ENCODE results near the gene TMEM181. TPM values are rescaled to one million over a fixed set of nuclear protein-coding genes. Genes with fewer than 3 reads are reported as not detected.

Gene TMEM181
- total and polyA plus RNA-seq, 2 experiments from 2014 or later = 17.9 to 21.0 TPM

DNA sequence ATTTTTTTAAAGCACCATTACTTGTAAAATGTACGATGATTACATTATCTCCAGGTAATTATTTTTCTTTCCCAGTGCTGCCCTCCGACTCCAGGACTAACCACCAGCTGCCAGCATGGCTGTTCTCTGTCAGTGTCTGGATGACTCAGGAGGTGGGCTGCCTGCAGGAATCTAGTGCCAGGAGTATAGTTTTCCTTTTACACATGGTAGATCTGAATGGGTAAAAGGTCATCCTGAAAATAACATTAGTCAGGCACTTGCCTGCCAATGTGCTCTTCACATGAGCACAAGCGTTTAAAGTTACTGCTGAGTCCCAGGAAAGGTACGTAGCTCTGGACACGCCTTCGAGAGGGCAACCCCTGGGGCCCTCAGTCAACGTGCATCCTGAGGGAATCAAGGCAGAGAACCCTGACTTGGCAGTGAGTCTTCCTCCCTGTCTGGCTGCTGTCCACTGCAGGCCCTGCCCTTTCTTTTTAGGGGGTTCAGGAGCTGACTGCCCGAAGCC lies 82.3 kb downstream of the TMEM181 start:
- Histone ChIP-seq H3K4me3 (peak overlapping the region; percentile 1), H3K27ac (peak overlapping the region; percentile 55), H3K4me1 (ENCODE audit: low read depth) (peaks cover 43% of the 10 kb centered on the region), H3K36me3 (peaks cover 3% of the 10 kb centered on the region), H3K27me3 (no peaks in the 10 kb centered on the region), H3K9me3 (ENCODE audit: low read depth) (no peaks in the 10 kb centered on the region)
- peak in 1 of 2 donors; percentile 73 for DNase-seq (ENCODE audit: low read depth in 1 of 2, low spot score in 1 of 2)
- TF ChIP-seq, protein P1, sequence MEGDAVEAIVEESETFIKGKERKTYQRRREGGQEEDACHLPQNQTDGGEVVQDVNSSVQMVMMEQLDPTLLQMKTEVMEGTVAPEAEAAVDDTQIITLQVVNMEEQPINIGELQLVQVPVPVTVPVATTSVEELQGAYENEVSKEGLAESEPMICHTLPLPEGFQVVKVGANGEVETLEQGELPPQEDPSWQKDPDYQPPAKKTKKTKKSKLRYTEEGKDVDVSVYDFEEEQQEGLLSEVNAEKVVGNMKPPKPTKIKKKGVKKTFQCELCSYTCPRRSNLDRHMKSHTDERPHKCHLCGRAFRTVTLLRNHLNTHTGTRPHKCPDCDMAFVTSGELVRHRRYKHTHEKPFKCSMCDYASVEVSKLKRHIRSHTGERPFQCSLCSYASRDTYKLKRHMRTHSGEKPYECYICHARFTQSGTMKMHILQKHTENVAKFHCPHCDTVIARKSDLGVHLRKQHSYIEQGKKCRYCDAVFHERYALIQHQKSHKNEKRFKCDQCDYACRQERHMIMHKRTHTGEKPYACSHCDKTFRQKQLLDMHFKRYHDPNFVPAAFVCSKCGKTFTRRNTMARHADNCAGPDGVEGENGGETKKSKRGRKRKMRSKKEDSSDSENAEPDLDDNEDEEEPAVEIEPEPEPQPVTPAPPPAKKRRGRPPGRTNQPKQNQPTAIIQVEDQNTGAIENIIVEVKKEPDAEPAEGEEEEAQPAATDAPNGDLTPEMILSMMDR (IDR thresholded peaks at IDR 0.05; ENCODE audit: low read depth, low read length) = no peak

DNA sequence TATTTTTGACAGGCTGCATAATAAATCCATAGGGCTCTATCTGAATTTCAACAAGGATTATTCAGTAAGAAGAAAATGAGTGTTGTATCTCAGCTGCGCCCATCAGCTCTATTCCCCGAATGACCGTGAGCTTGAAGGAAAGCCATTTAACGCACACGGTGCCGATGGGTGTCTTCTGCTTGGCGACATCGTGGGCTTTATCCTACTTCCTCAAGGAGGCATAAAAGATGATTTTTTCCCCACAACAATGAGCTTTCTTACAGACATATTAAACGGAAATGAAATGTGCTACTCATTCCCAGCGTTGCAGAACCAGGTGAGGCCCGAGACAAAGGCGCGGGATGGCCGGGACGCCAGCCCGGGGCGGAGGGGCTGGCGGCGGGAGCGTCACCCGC lies 83.9 kb downstream of the TMEM181 start:
- Histone ChIP-seq H3K27ac (peak overlapping the region; percentile 93), H3K9me3 (ENCODE audit: low read depth) (no peaks in the 10 kb centered on the region), H3K27me3 (no peaks in the 10 kb centered on the region), H3K36me3 (no peaks in the 10 kb centered on the region), H3K4me3 (peak overlapping the region; percentile 89), H3K4me1 (ENCODE audit: low read depth) (peaks cover 59% of the 10 kb centered on the region)
- TF ChIP-seq, protein P1 (IDR thresholded peaks at IDR 0.05; ENCODE audit: low read depth, low read length) = no peak
- DNase-seq (ENCODE audit: low read depth in 1 of 2, low spot score in 1 of 2) = peak in 1 of 2 donors; percentile 25

DNA sequence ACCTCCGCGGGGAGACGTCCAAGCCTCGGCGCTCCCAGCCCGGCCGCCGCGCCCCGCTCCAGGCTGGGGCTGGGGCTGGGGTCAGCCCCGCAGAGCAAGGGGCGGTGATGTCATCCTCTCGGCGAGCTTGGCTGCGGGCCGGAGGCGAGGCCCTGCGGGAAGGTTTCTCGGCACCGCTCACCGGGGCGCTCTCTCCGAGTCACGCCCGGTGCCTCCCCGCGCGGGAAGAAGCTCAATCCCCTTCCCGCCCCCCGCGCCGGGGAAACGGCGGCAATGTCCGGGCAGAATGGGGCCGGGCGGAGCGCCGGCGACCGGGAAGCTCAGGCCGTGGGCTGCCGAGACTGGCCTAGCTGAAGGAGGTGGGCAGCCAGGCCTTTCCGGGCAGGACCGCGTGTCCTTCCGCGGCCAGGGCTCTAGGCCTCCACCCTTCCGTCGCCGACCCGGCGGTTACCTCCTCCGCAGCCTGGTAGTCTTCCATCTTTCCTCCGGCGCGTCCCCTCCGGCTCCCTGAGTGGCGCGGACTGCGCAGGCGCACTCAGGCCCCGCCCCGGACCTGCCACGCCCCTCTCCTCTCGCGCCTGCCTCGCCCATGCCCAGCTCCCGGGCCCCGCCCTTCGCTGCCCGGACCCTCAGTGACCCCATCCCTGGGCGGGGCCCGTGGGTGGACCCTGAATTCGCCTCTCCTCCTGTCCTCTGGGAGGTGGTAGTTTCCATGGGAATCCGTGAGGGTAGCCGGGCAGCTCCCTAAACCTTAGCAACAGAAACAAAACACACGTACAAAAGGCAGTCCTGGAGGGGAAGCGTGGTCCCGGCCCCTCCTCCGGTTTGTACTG lies 84.6 kb downstream of the TMEM181 start, which contains the start of gene DYNLT1:
Gene DYNLT1, minus strand, starts transcription at position 513 of the 833 bp plus-strand sequence. Its CDS starts 35 bp downstream, at position 478.
- no peaks in the 10 kb centered on the region for H3K36me3 ChIP-seq
- H3K27me3 ChIP-seq = no peaks in the 10 kb centered on the region
- DNase-seq (ENCODE audit: low read depth in 1 of 2, low spot score in 1 of 2) = peak; percentile 95
- TF ChIP-seq, protein P1 (IDR thresholded peaks at IDR 0.05; ENCODE audit: low read depth, low read length) = no peak
- H3K4me3 ChIP-seq = peak within 1 kb of the TSS; percentile 89
- peak within 1 kb of the TSS; percentile 93 for H3K27ac ChIP-seq
- H3K4me1 ChIP-seq (ENCODE audit: low read depth) = peaks cover 65% of the 10 kb centered on the region
- no peaks in the 10 kb centered on the region for H3K9me3 ChIP-seq (ENCODE audit: low read depth)

DNA sequence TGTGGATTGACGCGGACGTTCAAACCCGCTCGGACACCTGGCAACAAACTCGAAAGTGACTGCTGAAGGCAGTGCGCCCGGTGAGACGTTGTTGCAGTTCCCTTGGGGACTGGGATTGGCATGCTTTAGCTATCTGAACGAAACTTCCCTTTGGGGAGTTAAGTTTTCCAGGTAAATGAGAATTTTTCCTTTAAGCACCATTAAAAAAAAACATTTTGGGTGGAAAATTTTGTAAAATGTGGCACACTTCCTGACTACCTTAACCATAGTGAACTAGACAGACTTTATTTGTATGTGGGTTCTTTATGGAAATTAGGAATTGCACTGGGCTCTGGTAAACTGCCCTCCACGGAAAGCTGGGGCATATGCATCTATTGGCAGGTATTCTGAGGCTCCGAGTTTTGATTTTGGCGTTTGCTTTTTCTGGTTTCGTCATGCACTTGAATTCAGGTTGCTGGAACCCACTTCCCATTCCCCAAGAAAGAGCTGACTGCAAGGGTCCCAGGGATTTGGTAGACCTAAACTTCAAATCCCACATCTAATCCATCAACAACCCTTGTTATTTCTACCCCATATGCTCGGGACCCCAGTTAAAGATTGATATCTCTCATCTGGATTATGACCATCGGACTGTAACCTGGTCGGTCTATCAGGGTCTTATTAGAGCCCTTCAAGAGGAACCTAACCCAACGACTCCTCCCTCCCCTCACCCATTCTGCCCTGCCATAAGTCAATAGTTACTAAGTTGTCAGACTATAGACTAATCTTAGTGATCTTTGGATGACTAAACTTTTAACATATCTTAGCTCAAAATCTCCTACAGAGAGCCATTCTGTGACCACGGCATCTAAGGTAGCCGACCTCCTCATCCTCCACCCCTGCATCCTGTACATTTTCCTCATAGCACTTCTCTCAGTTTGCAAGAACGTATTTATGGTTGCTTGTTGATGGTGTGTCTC lies 85.5 kb downstream of the TMEM181 start:
- H3K36me3 ChIP-seq = no peaks in the 10 kb centered on the region
- peak overlapping the region; percentile 89 for H3K4me3 ChIP-seq
- TF ChIP-seq, protein P1 (IDR thresholded peaks at IDR 0.05; ENCODE audit: low read depth, low read length) = no peak
- H3K27me3 ChIP-seq = no peaks in the 10 kb centered on the region
- H3K9me3 ChIP-seq (ENCODE audit: low read depth) = no peaks in the 10 kb centered on the region
- H3K27ac ChIP-seq = peak overlapping the region; percentile 93
- H3K4me1 ChIP-seq (ENCODE audit: low read depth) = peaks cover 68% of the 10 kb centered on the region
- no peak for DNase-seq (ENCODE audit: low read depth in 1 of 2, low spot score in 1 of 2)
